Nephron progenitor cell (in vitro differentiated cells): ENCODE results near the gene PPP1R3C.
A peak's percentile ranks its signal among the peaks of the same experiment; 100 is the strongest.

Experiments used
- DNase-seq: peaks from one replicate; pipeline ENCODE4 v3.0.0; 2021
- H3K27ac Mint-ChIP-seq: 2 replicates; pipeline ENCODE4 v1.8.0; 2021; ENCODE audit warnings: mild to moderate bottlenecking, moderate library complexity, mixed read lengths
- H3K27me3 Mint-ChIP-seq: 2 replicates; pipeline ENCODE4 v1.8.0; 2021; ENCODE audit warnings: mild to moderate bottlenecking, low read depth, mixed read lengths; ENCODE audit not compliant: poor library complexity
- H3K36me3 Mint-ChIP-seq: 2 replicates; pipeline ENCODE4 v1.8.0; 2021; ENCODE audit warnings: low read depth, mixed read lengths
- H3K4me1 Mint-ChIP-seq: 2 replicates; pipeline ENCODE4 v1.8.0; 2021; ENCODE audit warnings: mixed read lengths
- H3K4me3 Mint-ChIP-seq: 2 replicates; pipeline ENCODE4 v1.8.0; 2021; ENCODE audit warnings: mild to moderate bottlenecking, moderate library complexity, mixed read lengths
- H3K9me3 Mint-ChIP-seq: 2 replicates; pipeline ENCODE4 v1.8.0; 2021; ENCODE audit warnings: mild to moderate bottlenecking, moderate library complexity, mixed read lengths
- TF ChIP-seq, protein P1 (sequence below): fragments of 200-600 bp; sonication (generic); IDR thresholded peaks from 2 replicates; pipeline ENCODE4 v1.5.0; 2021; ENCODE audit warnings: antibody characterized with exemption

The PPP1R3C gene

DNA sequence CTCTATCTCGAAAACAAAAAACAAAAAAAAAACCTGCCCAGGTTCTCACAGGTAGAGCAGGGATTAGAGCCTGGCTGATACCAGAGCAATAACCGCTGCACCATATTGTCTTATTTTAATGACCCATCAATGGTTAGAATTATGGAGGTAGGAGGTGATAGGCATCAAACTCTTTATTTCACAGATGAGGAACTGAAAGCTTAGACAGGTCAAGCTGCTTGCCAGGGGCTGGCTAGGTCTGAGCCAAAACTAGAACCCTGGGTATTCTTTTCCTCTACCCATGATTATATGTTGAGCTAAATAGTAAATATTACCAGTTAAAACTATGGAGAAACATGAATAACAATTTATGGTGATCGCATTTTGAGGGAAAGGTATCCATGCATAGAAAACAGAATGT lies 2.0 kb upstream of the PPP1R3C start:
- Mint-ChIP-seq H3K4me1 (peaks cover 26% of the 10 kb centered on the region), H3K9me3 (peaks cover 14% of the 10 kb centered on the region), H3K36me3 (peaks cover 16% of the 10 kb centered on the region), H3K27ac (no peak overlapping the region), H3K27me3 (peaks cover 13% of the 10 kb centered on the region), H3K4me3 (no peak overlapping the region)
- TF ChIP-seq, protein P1, sequence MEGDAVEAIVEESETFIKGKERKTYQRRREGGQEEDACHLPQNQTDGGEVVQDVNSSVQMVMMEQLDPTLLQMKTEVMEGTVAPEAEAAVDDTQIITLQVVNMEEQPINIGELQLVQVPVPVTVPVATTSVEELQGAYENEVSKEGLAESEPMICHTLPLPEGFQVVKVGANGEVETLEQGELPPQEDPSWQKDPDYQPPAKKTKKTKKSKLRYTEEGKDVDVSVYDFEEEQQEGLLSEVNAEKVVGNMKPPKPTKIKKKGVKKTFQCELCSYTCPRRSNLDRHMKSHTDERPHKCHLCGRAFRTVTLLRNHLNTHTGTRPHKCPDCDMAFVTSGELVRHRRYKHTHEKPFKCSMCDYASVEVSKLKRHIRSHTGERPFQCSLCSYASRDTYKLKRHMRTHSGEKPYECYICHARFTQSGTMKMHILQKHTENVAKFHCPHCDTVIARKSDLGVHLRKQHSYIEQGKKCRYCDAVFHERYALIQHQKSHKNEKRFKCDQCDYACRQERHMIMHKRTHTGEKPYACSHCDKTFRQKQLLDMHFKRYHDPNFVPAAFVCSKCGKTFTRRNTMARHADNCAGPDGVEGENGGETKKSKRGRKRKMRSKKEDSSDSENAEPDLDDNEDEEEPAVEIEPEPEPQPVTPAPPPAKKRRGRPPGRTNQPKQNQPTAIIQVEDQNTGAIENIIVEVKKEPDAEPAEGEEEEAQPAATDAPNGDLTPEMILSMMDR = no peak
- DNase-seq = no peak

DNA sequence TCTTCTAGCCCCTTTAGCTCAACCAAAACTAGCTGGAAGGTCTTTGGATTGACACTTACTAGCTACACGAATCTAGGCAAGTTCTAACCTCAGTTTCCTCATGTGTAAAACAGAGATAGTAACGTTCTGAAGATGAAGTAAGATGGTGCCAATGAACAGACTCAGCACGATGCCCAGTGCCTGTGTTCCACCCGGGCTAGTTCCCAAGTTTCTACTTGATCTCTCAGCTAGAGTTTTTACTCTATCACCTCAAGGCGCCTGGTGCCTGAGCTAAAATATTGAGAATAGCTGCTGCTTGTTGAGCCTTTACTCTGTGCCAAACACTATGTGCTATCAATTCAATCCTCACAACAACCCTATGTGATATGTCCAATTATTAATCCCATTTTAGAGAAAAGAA lies 1.4 kb upstream of the PPP1R3C start:
- peaks cover 19% of the 10 kb centered on the region for H3K9me3 Mint-ChIP-seq
- H3K27me3 Mint-ChIP-seq = peaks cover 13% of the 10 kb centered on the region
- H3K4me1 Mint-ChIP-seq = peaks cover 30% of the 10 kb centered on the region
- no peak for DNase-seq
- H3K27ac Mint-ChIP-seq = no peak overlapping the region
- TF ChIP-seq, protein P1 = no peak
- peaks cover 22% of the 10 kb centered on the region for H3K36me3 Mint-ChIP-seq
- H3K4me3 Mint-ChIP-seq = peak overlapping the region; percentile 30

DNA sequence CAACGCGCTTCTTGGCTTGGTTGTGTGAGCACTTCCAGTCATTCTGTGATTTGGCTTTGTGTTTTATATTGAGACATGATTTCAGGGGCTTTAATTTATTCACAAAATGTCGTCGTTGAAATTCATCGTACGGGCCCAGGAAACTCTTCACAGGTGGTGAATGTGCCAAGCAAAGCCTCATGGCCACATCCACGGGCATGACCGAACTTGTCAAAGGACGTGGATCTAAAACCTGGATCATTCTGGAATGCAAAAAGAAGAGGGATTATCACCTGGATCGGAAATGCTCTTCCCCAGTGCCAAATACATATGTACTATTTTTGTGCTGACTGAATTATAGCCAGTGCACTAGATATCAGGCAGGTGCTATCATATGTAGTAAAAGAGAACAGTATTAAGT lies 2.2 kb downstream of the PPP1R3C start:
- H3K27ac Mint-ChIP-seq = no peak overlapping the region
- H3K4me3 Mint-ChIP-seq = no peak overlapping the region
- peaks cover 19% of the 10 kb centered on the region for H3K9me3 Mint-ChIP-seq
- peaks cover 11% of the 10 kb centered on the region for H3K27me3 Mint-ChIP-seq
- TF ChIP-seq, protein P1 = no peak
- peaks cover 45% of the 10 kb centered on the region for H3K36me3 Mint-ChIP-seq
- DNase-seq = no peak
- peaks cover 38% of the 10 kb centered on the region for H3K4me1 Mint-ChIP-seq

DNA sequence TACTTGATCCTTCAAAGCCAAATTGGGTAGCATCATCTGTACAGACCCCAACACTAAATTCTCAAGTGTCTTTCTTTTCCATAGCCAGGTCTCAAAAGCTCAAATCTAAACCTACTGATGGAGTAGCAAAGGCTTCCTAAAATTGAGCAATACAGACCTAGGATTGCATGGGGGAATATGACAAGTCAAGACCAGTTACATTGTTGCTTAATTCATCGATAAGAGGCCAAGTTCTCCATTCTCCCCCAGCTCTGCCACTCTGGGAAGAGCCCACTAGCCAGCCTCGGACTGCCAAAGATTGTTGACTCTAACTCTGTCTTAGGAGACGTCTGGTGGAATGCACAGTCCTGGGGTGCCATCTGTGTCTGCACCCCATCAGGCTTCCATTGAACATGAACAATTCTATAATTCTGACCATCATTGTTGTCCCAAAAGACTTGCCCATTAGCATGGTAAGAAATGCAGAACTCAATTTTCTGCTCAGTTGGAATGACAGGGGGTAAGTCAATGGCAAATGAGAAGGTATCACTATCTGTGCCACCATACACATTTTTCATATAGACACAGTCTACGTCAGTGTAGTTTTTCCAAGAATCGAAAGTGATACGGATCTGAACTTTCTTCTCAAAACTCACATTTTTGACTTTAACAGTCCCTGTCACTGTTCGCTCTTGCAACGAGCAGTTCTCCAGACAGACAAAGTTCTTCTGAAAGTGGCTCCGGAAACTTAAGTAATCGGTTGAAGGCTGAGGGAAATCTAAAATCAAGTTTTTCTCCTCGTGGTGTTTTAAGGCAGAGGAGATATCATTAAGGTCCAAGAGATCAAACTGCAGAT lies 2.9 kb downstream of the PPP1R3C start:
- no peak for DNase-seq
- Mint-ChIP-seq H3K27ac (no peak overlapping the region), H3K36me3 (peaks cover 52% of the 10 kb centered on the region), H3K4me1 (peaks cover 34% of the 10 kb centered on the region), H3K4me3 (peak overlapping the region; percentile 39), H3K9me3 (peaks cover 25% of the 10 kb centered on the region), H3K27me3 (peaks cover 9% of the 10 kb centered on the region)
- TF ChIP-seq, protein P1 = no peak

DNA sequence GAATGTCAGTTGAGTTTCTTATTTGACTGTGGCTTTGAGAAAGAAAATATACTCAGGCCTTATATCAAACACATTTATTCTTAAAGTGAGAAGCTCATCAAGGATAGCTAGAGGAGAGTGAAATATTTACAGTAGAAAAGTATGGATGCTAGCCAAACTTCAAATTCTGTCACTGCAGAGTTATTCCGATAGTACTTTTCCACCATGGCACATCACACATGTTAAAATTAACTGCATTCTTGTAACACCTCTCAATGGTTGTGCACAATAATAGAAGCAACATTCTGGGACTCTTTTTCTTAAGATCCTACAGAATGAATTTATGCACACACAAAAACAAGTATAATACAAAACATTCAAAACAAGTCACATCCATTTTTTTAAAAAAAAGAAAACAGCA lies 4.5 kb downstream of the PPP1R3C start:
- H3K4me1 Mint-ChIP-seq = peaks cover 30% of the 10 kb centered on the region
- TF ChIP-seq, protein P1 = no peak
- H3K27ac Mint-ChIP-seq = no peak overlapping the region
- no peak for DNase-seq
- H3K27me3 Mint-ChIP-seq = peaks cover 6% of the 10 kb centered on the region
- peaks cover 36% of the 10 kb centered on the region for H3K9me3 Mint-ChIP-seq
- no peak overlapping the region for H3K4me3 Mint-ChIP-seq
- peaks cover 62% of the 10 kb centered on the region for H3K36me3 Mint-ChIP-seq
